HepG2 (cell line): ENCODE data around the gene MADD.

ENCODE experiments used
- RELA ChIP-seq: sonication (generic); formaldehyde crosslinking; IDR thresholded peaks from 2 replicates; pipeline ENCODE4 v1.4.0; 2020; ENCODE audit warnings: missing genetic modification reagents
- TAF1 ChIP-seq: sonication (generic); formaldehyde crosslinking; IDR thresholded peaks from 2 replicates; pipeline ENCODE4 v1.4.0; 2020; ENCODE audit warnings: missing genetic modification reagents

GRCh38 chr11:47332303-47332711 is 62.4 kb downstream of the MADD start:
- TF ChIP-seq TAF1 (CRISPR knock-in tag) (no peak), RELA (CRISPR knock-in tag) (no peak)
